Peyer's patch (tissue), 4 donors: ENCODE measurements around the gene CADM1. TPM values are rescaled to one million over a fixed set of nuclear protein-coding genes. Genes with fewer than 3 reads are reported as not detected.

Source experiments
- DNase-seq, 3 donors: peaks; one replicate each; pipeline ENCODE4 v3.0.0-alpha.2; 2017 to 2019
- H3K27ac ChIP-seq, 4 donors: fragments of 200-600 bp; sonication (generic); one replicate each; pipeline ENCODE4 v1.5.1; 2016 to 2019
- H3K27me3 ChIP-seq, 2 donors: fragments of 200-600 bp; sonication (generic); one replicate each; pipeline ENCODE4 v1.5.1; 2019
- H3K36me3 ChIP-seq, 3 donors: fragments of 200-600 bp; sonication (generic); one replicate each; pipeline ENCODE4 v1.5.1; 2016 to 2019
- H3K4me1 ChIP-seq, 4 donors: fragments of 200-600 bp; sonication (generic); one replicate each; pipeline ENCODE4 v1.5.1; 2016 to 2019
- H3K4me3 ChIP-seq, 4 donors: fragments of 200-600 bp; sonication (generic); 1 replicate in 3 of 4; 2 replicates in 1 of 4; pipeline ENCODE4 v1.5.1; 2016 to 2019; ENCODE audit warnings: mild to moderate bottlenecking in 1 of 4
- H3K9me3 ChIP-seq, 4 donors: fragments of 200-600 bp; sonication (generic); one replicate each; pipeline ENCODE4 v1.5.1; 2016 to 2019; ENCODE audit warnings: mild to moderate bottlenecking in 1 of 4
- POLR2A ChIP-seq, 2 donors: fragments of 450-650 bp; IDR thresholded peaks; one replicate each; pipeline ENCODE4 v1.5.1; 2017; ENCODE audit warnings: antibody characterized with exemption in 2 of 2, mild to moderate bottlenecking in 2 of 2, moderate library complexity in 2 of 2
- total RNA-seq, 4 donors: library from RNA; depleted of rRNA; stranded (reverse); fragments of >200 nt; gene quantifications; one replicate each; pipeline ENCODE4 v1.1.0, GENCODE V29; 2016
- TF ChIP-seq, protein P1 (sequence below), 6 experiments: fragments of 450-650 bp in 4 of 6; fragments of 200-600 bp in 2 of 6; sonication (generic) in 1 of 6; IDR thresholded peaks; one replicate each; pipeline ENCODE4 v1.5.1; 2017 to 2019; ENCODE audit warnings: antibody characterized with exemption in 6 of 6, mild to moderate bottlenecking in 3 of 6, moderate library complexity in 1 of 6

CADM1 gene
- total RNA-seq, 4 donors from 2014 or later = 0.38 to 8.3 (median 2.5) TPM

DNA sequence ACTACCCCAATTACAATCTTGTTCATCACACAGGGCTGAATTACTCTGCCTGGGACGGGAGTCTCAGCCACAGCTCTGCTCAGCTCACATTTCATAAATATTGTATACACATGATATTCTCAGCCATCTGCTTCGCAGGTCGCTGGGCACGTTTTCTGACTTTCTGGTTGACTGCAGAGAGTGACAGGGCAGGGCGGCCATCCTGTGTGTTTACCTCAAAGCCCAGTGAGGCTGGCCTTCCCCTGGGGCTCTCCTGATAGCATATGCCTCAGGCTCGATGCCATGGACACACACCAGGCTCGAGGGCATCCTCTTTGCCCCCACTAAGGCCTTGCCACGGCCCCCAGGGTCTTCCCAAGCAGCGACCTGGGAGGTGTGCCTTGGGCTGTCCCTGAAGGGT lies 345.0 kb downstream of the CADM1 start:
- Histone ChIP-seq H3K9me3 (no peaks in the 10 kb centered on the region), H3K4me1 (no peaks in the 10 kb centered on the region), H3K27me3 (no peaks in the 10 kb centered on the region), H3K36me3 (no peaks in the 10 kb centered on the region), H3K27ac (no peak overlapping the region), H3K4me3 (no peak overlapping the region)
- no peak for TF ChIP-seq POLR2A (IDR thresholded peaks at IDR 0.05)
- TF ChIP-seq, protein P1, sequence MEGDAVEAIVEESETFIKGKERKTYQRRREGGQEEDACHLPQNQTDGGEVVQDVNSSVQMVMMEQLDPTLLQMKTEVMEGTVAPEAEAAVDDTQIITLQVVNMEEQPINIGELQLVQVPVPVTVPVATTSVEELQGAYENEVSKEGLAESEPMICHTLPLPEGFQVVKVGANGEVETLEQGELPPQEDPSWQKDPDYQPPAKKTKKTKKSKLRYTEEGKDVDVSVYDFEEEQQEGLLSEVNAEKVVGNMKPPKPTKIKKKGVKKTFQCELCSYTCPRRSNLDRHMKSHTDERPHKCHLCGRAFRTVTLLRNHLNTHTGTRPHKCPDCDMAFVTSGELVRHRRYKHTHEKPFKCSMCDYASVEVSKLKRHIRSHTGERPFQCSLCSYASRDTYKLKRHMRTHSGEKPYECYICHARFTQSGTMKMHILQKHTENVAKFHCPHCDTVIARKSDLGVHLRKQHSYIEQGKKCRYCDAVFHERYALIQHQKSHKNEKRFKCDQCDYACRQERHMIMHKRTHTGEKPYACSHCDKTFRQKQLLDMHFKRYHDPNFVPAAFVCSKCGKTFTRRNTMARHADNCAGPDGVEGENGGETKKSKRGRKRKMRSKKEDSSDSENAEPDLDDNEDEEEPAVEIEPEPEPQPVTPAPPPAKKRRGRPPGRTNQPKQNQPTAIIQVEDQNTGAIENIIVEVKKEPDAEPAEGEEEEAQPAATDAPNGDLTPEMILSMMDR (IDR thresholded peaks at IDR 0.05) = no peak
- DNase-seq = no peak

DNA sequence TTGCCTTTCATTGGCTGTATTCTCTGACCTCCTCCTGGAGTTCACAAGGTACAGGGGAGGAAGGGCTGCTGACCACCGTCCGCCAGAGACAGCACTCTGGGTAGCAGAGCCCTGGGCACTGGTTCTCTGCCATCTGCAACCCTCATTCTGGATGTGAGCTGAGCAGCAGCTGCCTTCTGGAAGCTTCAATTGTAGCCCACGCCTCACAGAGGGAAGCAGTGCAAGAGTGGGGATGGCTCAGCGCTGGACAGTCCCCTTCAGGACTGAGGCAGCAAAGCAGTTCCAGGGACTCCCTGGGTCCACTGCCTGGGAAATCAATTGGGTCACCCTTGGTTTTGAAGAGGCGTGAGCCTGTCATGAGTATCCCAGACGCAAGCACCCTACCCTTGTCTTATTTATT lies 346.2 kb downstream of the CADM1 start:
- no peaks in the 10 kb centered on the region for H3K36me3 ChIP-seq
- no peak overlapping the region for H3K4me3 ChIP-seq
- H3K27ac ChIP-seq = no peak overlapping the region
- H3K9me3 ChIP-seq = no peaks in the 10 kb centered on the region
- H3K27me3 ChIP-seq = no peaks in the 10 kb centered on the region
- TF ChIP-seq POLR2A (IDR thresholded peaks at IDR 0.05) = no peak
- TF ChIP-seq, protein P1 (IDR thresholded peaks at IDR 0.05) = no peak
- no peaks in the 10 kb centered on the region for H3K4me1 ChIP-seq
- no peak for DNase-seq

DNA sequence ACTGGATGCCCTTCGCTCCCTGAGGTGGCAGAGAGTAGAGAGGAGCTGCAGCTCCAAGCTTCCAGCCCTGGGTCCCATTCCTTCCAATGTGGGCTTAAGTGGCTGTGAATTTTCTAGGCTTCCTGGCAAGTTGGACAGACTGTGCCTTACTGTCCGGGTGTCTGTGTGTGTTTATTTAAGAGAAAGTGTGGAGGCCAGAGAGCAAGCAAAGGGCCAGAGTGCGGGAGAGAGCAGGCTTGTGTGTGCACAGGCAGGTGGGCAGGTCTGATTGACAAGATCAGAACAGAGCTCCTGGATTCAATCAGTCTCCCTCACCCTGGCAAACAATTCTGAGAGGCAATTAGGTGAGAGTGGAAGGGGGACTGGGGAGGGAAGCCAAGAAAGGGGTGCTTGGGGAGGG lies 347.0 kb downstream of the CADM1 start:
- Histone ChIP-seq H3K27ac (no peak overlapping the region), H3K4me3 (no peak overlapping the region), H3K27me3 (no peaks in the 10 kb centered on the region), H3K9me3 (no peaks in the 10 kb centered on the region), H3K4me1 (no peaks in the 10 kb centered on the region), H3K36me3 (no peaks in the 10 kb centered on the region)
- no peak for DNase-seq
- TF ChIP-seq, protein P1 (IDR thresholded peaks at IDR 0.05) = no peak
- TF ChIP-seq POLR2A (IDR thresholded peaks at IDR 0.05) = no peak

DNA sequence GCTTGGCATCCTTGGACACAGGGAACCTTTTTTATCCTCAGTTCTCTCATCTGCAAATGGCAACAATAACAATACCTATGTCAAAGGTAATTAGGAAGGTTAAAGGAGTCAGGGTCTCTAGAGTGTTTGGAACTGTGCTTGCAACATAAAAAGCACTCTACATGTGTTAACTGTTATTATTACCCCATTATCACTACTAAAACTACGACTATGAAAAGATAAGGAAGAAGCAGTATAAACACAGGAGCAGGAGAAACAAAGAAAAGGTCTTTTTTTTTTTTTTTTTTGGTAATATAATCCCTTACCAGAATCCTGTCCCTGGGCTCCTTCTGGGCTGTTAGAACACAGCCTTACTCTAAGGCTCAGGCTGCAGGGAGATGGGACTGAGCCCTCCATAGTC lies 348.2 kb downstream of the CADM1 start:
- H3K4me1 ChIP-seq = no peaks in the 10 kb centered on the region
- no peak overlapping the region for H3K4me3 ChIP-seq
- no peak for TF ChIP-seq POLR2A (IDR thresholded peaks at IDR 0.05)
- TF ChIP-seq, protein P1 (IDR thresholded peaks at IDR 0.05) = no peak
- no peak overlapping the region for H3K27ac ChIP-seq
- H3K9me3 ChIP-seq = no peaks in the 10 kb centered on the region
- no peak for DNase-seq
- no peaks in the 10 kb centered on the region for H3K36me3 ChIP-seq
- no peaks in the 10 kb centered on the region for H3K27me3 ChIP-seq

DNA sequence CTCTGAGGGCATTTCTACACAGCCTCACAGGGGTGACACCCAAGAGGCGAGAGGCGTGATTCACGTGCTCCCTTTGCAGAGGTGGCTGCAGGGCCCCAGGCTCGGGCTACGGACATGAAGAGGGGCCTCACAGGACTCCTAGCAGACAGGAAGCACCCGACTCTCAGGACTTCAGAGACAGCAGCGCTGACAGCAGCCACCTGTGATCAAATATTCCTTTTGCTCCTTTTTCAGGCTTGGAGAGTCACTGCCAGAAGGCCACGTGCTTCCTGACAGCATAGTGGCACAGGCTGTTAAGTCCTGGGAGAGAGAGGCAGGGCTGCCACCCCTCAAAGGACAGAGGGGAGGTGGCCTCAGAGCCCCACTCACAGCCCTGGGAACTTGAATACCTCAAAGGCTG lies 348.9 kb downstream of the CADM1 start:
- no peaks in the 10 kb centered on the region for H3K36me3 ChIP-seq
- H3K4me3 ChIP-seq = no peak overlapping the region
- no peaks in the 10 kb centered on the region for H3K4me1 ChIP-seq
- no peak for TF ChIP-seq POLR2A (IDR thresholded peaks at IDR 0.05)
- TF ChIP-seq, protein P1 (IDR thresholded peaks at IDR 0.05) = no peak
- H3K27ac ChIP-seq = no peak overlapping the region
- H3K27me3 ChIP-seq = no peaks in the 10 kb centered on the region
- DNase-seq = no peak
- no peaks in the 10 kb centered on the region for H3K9me3 ChIP-seq

DNA sequence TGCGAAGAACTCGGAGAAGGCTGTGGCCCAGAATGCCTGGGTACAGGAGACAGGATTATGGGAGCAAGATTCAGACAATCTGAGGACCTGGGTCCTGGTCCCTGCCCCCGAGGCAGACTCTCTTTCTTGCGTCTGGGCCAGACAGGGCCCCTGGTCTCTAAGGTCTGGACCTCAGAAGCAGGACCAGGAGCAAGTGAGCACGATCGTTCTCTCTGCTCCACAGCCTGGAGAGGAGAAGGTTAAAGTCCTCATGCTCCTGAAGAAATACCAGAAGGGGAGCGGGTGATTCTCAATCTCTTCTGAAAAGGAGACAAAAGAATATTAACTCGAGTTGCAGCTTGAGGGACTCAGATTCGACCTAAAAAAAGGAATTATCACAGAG lies 349.9 kb downstream of the CADM1 start:
- DNase-seq = no peak
- H3K27me3 ChIP-seq = no peaks in the 10 kb centered on the region
- no peak for TF ChIP-seq POLR2A (IDR thresholded peaks at IDR 0.05)
- TF ChIP-seq, protein P1 (IDR thresholded peaks at IDR 0.05) = no peak

More for the DNA sequence above, 349.9 kb downstream of the CADM1 start:
- no peak overlapping the region for H3K27ac ChIP-seq
- H3K9me3 ChIP-seq = no peaks in the 10 kb centered on the region
- H3K36me3 ChIP-seq = no peaks in the 10 kb centered on the region
- H3K4me1 ChIP-seq = no peaks in the 10 kb centered on the region
- H3K4me3 ChIP-seq = no peak overlapping the region
